SK-N-SH (cell line): ENCODE results near the gene ASTN2. TPM values are rescaled to one million over a fixed set of nuclear protein-coding genes. Genes with fewer than 3 reads are reported as not detected.

ENCODE experiments used
- CTCF ChIA-PET: fragments of 300-600, 350-600 bp; formaldehyde crosslinking; extraction: SDS; loops from one replicate; lab custom pipeline; 2021; lab: Yijun Ruan, JAX
- POLR2A ChIA-PET: fragments of 350-600 bp; sonication (Branson Sonifier 250); formaldehyde crosslinking; extraction: SDS; loops from one replicate; lab custom pipeline; 2020; ENCODE audit warnings: antibody characterized with exemption, inconsistent platforms; lab: Yijun Ruan, JAX
- DNase-seq: peaks from one replicate; pipeline ENCODE4 v3.0.0; 2012
- H2AFZ ChIP-seq: fragments of 200-600 bp; sonication (generic); 2 replicates; pipeline ENCODE4 v1.8.1; 2016; ENCODE audit warnings: antibody characterized with exemption, mild to moderate bottlenecking, low read depth
- H3F3A ChIP-seq: fragments of 200-600 bp; sonication (generic); replicated peaks from 2 replicates; pipeline ENCODE3; 2016; ENCODE audit warnings: antibody characterized with exemption, mild to moderate bottlenecking; ENCODE audit not compliant: insufficient read depth
- H3K27ac ChIP-seq, 2 experiments: fragments of 200-500 bp in 1 of 2; fragments of 200-600 bp in 1 of 2; sonication (Bioruptor generic) in 1 of 2; sonication (generic), shearing (Covaris generic) in 1 of 2; 2 replicates each; pipeline versions ENCODE4 v1.5.1 to v1.6.1; 2014 to 2016; ENCODE audit warnings: low read depth in 2 of 2, inconsistent platforms in 1 of 2, low read length in 1 of 2, mild to moderate bottlenecking in 1 of 2, mixed read lengths in 1 of 2
- H3K27me3 ChIP-seq: fragments of 200-600 bp; sonication (generic), shearing (Covaris generic); 2 replicates; pipeline ENCODE4 v1.6.1; 2016; ENCODE audit warnings: mixed run types; ENCODE audit not compliant: insufficient read depth
- H3K36me3 ChIP-seq, 2 experiments: fragments of 200-500 bp in 1 of 2; fragments of 200-600 bp in 1 of 2; sonication (Bioruptor generic) in 1 of 2; sonication (generic) in 1 of 2; replicated peaks in 1 of 2; 2 replicates each; pipeline versions ENCODE3 to v1.5.1; 2014 to 2016; ENCODE audit warnings: low read length in 1 of 2, mild to moderate bottlenecking in 1 of 2; ENCODE audit not compliant: insufficient read depth in 2 of 2, control insufficient read depth in 1 of 2
- H3K4me1 ChIP-seq, 2 experiments: fragments of 200-500 bp in 1 of 2; fragments of 200-600 bp in 1 of 2; sonication (Bioruptor generic) in 1 of 2; sonication (generic), shearing (Covaris generic) in 1 of 2; 2 replicates each; pipeline versions ENCODE4 v1.5.1 to v1.6.1; 2014 to 2016; ENCODE audit warnings: low read depth in 1 of 2, low read length in 1 of 2, mixed run types in 1 of 2; ENCODE audit not compliant: insufficient read depth in 2 of 2, control insufficient read depth in 1 of 2
- H3K4me2 ChIP-seq: fragments of 200-600 bp; sonication (generic), shearing (Covaris generic); 2 replicates; pipeline ENCODE4 v1.6.1; 2017; ENCODE audit warnings: mixed run types
- H3K4me3 ChIP-seq, 2 experiments: fragments of 200-500 bp in 1 of 2; fragments of 200-600 bp in 1 of 2; sonication (Bioruptor generic) in 1 of 2; sonication (generic), shearing (Covaris generic) in 1 of 2; 2 replicates each; pipeline versions ENCODE4 v1.5.1 to v1.8.1; 2014 to 2016; ENCODE audit warnings: low read depth in 2 of 2, inconsistent platforms in 1 of 2, low read length in 1 of 2, mild to moderate bottlenecking in 1 of 2, mixed read lengths in 1 of 2, moderate library complexity in 1 of 2
- H3K79me2 ChIP-seq: fragments of 200-600 bp; sonication (generic); 2 replicates; pipeline ENCODE4 v1.8.1; 2017; ENCODE audit warnings: mild to moderate bottlenecking; ENCODE audit not compliant: insufficient read depth
- H3K9ac ChIP-seq: fragments of 200-600 bp; sonication (generic); 2 replicates; pipeline ENCODE4 v1.6.1; 2017; ENCODE audit warnings: mixed run types
- H3K9me2 ChIP-seq: fragments of 200-600 bp; sonication (generic); 2 replicates; pipeline ENCODE4 v1.6.1; 2017; ENCODE audit warnings: mixed run types
- H3K9me3 ChIP-seq: fragments of 200-600 bp; sonication (generic); 2 replicates; pipeline ENCODE4 v1.6.1; 2017; ENCODE audit warnings: mixed run types, mild to moderate bottlenecking, moderate library complexity
- H4K20me1 ChIP-seq: fragments of 200-600 bp; sonication (generic); 2 replicates; pipeline ENCODE4 v1.6.1; 2017; ENCODE audit warnings: mild to moderate bottlenecking, mixed run types; ENCODE audit not compliant: insufficient read depth
- ELF1 ChIP-seq: IDR thresholded peaks from 2 replicates; pipeline ENCODE4 v1.4.0; 2012
- EP300 ChIP-seq, 2 experiments: IDR thresholded peaks; 2 replicates each; pipeline versions ENCODE4 v1.4.0 to v1.6.1; 2012; ENCODE audit warnings: borderline replicate concordance in 1 of 2, low read depth in 1 of 2, low read length in 1 of 2
- EZH2phosphoT487 ChIP-seq: fragments of 200-600 bp; sonication (generic); IDR thresholded peaks from 2 replicates; pipeline ENCODE4 v1.6.1; 2017; ENCODE audit warnings: low read depth, mixed run types, mild to moderate bottlenecking, antibody characterized with exemption, moderate library complexity, borderline replicate concordance
- FOSL2 ChIP-seq: IDR thresholded peaks from 2 replicates; pipeline ENCODE4 v1.4.0; 2012; ENCODE audit warnings: low read depth, mild to moderate bottlenecking, moderate library complexity, borderline replicate concordance
- MXI1 ChIP-seq: IDR thresholded peaks from 2 replicates; pipeline ENCODE4 v1.6.1; 2012; ENCODE audit warnings: mild to moderate bottlenecking, low read depth, low read length, improper control_type of control experiment
- POLR2AphosphoS5 ChIP-seq: IDR thresholded peaks from 2 replicates; pipeline ENCODE4 v1.6.1; 2012; ENCODE audit warnings: low read depth, low read length
- RCOR1 ChIP-seq: fragments of 150-350 bp; IDR thresholded peaks from 2 replicates; pipeline ENCODE4 v1.6.1; 2017; ENCODE audit warnings: antibody characterized with exemption, low read length
- RFX5 ChIP-seq: IDR thresholded peaks from 2 replicates; pipeline ENCODE4 v1.6.1; 2012; ENCODE audit warnings: mild to moderate bottlenecking, improper control_type of control experiment, low read length
- SMC3 ChIP-seq: IDR thresholded peaks from 2 replicates; pipeline ENCODE4 v1.6.1; 2012; ENCODE audit warnings: low read depth, low read length, improper control_type of control experiment
- TAF1 ChIP-seq: IDR thresholded peaks from 2 replicates; pipeline ENCODE4 v1.6.1; 2012; ENCODE audit warnings: low read depth, mild to moderate bottlenecking, low read length, moderate library complexity, borderline replicate concordance
- TCF12 ChIP-seq: IDR thresholded peaks from 2 replicates; pipeline ENCODE4 v1.4.0; 2012
- WGBS: methylation state at CpG from one replicate; pipeline ENCODE4 v1.1.6; 2017; ENCODE audit warnings: low lambda C conversion rate; 5-methylcytosine and 5-hydroxymethylcytosine counted together
- polyA plus RNA-seq, 3 experiments: library from polyadenylated mRNA; depleted of rRNA; stranded (reverse); fragments of >200 nt; gene quantifications; 2 replicates each; pipeline ENCODE4 v1.2.3, GENCODE V29; 2012
- TF ChIP-seq, protein P1 (sequence below): IDR thresholded peaks from 2 replicates; pipeline ENCODE4 v1.4.0; 2012; ENCODE audit warnings: low read depth
- TF ChIP-seq, protein P2 (sequence below): IDR thresholded peaks from 2 replicates; pipeline ENCODE4 v1.4.0; 2012; ENCODE audit warnings: low read depth, borderline replicate concordance

Gene ASTN2
- polyA plus RNA-seq, 1 of the 3 experiments (the other 2 are of a cell fraction), result 6.6 TPM

DNA sequence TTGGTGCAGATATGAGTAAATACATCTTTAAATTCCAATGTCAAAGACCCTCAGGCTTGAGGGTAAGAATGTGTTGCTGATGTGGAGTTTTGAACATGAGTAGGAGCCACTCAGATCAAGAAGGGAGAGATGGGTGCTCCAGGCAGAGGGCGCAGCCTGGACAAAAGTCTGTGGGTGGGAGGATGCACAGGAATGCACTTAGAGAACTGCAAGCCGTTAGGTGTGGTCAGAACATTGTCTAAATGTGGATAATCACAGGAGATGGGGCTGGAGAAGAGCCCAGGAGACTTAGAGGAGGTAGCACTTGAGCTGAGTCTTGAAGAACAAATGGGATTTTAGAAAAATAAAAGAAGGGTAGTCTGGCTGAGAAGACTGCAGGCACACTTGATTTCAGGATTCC lies 1005.7 kb downstream of the ASTN2 start:
- Histone ChIP-seq H4K20me1 (no peaks in the 10 kb centered on the region), H3K4me3 (no peak overlapping the region), H3K79me2 (no peaks in the 10 kb centered on the region), H3K9me2 (no peaks in the 10 kb centered on the region), H3K4me1 (no peaks in the 10 kb centered on the region), H2AFZ (no peak overlapping the region), H3K9me3 (no peaks in the 10 kb centered on the region), H3K36me3 (peaks cover 0 to 3% of the 10 kb centered on the region in 2 experiments), H3K9ac (no peak overlapping the region), H3F3A (peaks cover 11% of the 10 kb centered on the region), H3K27ac (no peak overlapping the region), H3K4me2 (no peak overlapping the region), H3K27me3 (no peaks in the 10 kb centered on the region)
- DNase-seq, result no peak
- CTCF ChIA-PET, result no interaction called here
- TF ChIP-seq MXI1 (no peak), TAF1 (no peak), RFX5 (no peak)
- TF ChIP-seq, protein P1, sequence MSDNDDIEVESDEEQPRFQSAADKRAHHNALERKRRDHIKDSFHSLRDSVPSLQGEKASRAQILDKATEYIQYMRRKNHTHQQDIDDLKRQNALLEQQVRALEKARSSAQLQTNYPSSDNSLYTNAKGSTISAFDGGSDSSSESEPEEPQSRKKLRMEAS, result no peak
- POLR2A ChIA-PET, result no interaction called here
- WGBS, result 78% methylated on average over 2 of the region's 2 CpGs

DNA sequence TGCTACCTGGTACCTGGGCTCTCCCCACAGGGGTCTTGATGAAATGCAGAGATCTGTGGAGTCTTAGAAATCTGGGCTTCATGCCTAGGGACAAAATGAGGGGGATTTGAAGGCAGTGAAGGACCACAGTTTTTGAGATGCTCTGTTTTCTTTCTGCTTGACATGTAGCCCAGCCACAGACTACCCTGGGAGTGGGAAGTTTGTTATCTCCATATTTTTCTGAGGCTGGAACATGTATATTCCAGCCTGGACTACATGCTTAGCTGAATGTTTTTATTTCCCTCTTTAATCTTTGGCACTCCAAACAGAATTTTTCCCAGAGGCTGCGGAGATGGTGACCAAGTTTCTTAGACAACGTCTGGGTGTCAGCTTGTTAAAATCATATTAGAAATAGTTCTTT lies 1008.4 kb downstream of the ASTN2 start:
- TF ChIP-seq POLR2AphosphoS5, result no peak
- TF ChIP-seq EZH2phosphoT487, result no peak
- TF ChIP-seq RCOR1, result no peak
- no peak for DNase-seq
- H3K9ac ChIP-seq, result no peak overlapping the region
- no peaks in the 10 kb centered on the region for H3K9me2 ChIP-seq
- ChIA-PET POLR2A (no interaction called here), CTCF (interaction anchor here (2.0 kb wide), 1 partner anchor 166 kb away, joined by 6 read pairs; no protein-coding TSS in a partner anchor)
- H3K4me2 ChIP-seq, result no peak overlapping the region
- no peak overlapping the region for H3K27ac ChIP-seq
- H3K4me1 ChIP-seq, result no peaks in the 10 kb centered on the region; a peak in 1 of 4 replicates
- WGBS, result 90% methylated on average over 2 of the region's 2 CpGs
- H3K79me2 ChIP-seq, result no peaks in the 10 kb centered on the region
- H3K9me3 ChIP-seq, result no peaks in the 10 kb centered on the region
- no peak overlapping the region for H2AFZ ChIP-seq
- peaks cover 34% of the 10 kb centered on the region for H3F3A ChIP-seq
- H3K36me3 ChIP-seq, result no peaks in the 10 kb centered on the region
- no peak overlapping the region for H3K4me3 ChIP-seq
- H4K20me1 ChIP-seq, result no peaks in the 10 kb centered on the region
- H3K27me3 ChIP-seq, result no peaks in the 10 kb centered on the region

DNA sequence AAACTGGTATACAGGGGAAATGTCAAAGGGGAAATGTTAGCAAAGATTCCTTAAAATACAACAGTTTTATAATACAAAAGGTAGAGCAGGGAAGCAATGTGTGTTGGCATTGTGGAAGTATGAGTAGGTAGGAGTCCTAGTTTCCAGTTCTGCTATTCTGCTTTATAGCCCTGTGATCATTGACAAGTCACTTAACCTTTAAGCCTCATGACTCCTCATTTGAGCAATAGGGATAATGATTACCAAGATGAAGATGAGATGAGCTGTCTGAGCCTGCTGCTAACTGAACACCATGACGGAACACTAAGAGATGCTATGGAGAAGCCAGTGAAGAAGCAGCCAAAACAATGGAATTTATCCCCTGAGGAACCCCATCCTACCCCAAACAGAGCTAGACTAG lies 1009.5 kb downstream of the ASTN2 start:
- Histone ChIP-seq H3K36me3 (peaks cover 0 to 5% of the 10 kb centered on the region in 2 experiments), H3K9me2 (no peaks in the 10 kb centered on the region), H3K4me1 (no peaks in the 10 kb centered on the region; a peak in 1 of 4 replicates), H3K9ac (no peak overlapping the region), H3K27ac (no peak overlapping the region), H2AFZ (no peak overlapping the region), H3K4me2 (no peak overlapping the region), H4K20me1 (no peaks in the 10 kb centered on the region), H3K79me2 (no peaks in the 10 kb centered on the region), H3F3A (peaks cover 41% of the 10 kb centered on the region), H3K4me3 (no peak overlapping the region), H3K9me3 (no peaks in the 10 kb centered on the region), H3K27me3 (no peaks in the 10 kb centered on the region)
- 100% methylated on average over 1 of the region's 1 CpG for WGBS
- DNase-seq, result no peak
- no peak for TF ChIP-seq RFX5
- TF ChIP-seq, protein P2, sequence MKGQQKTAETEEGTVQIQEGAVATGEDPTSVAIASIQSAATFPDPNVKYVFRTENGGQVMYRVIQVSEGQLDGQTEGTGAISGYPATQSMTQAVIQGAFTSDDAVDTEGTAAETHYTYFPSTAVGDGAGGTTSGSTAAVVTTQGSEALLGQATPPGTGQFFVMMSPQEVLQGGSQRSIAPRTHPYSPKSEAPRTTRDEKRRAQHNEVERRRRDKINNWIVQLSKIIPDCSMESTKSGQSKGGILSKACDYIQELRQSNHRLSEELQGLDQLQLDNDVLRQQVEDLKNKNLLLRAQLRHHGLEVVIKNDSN, result no peak
- no peak for TF ChIP-seq SMC3
- TF ChIP-seq TCF12, result no peak
- no peak for TF ChIP-seq TAF1
- TF ChIP-seq EP300 (IDR thresholded peaks at IDR 0.05; ENCODE audit: borderline replicate concordance in 1 of 2, low read depth in 1 of 2, low read length in 1 of 2), result no peak
- no peak for TF ChIP-seq FOSL2
- no peak for TF ChIP-seq ELF1
- POLR2A ChIA-PET, result no interaction called here
- CTCF ChIA-PET, result interaction anchor here (0.7 kb wide), 1 partner anchor 1735 kb away, joined by 3 read pairs; no protein-coding TSS in a partner anchor
